ENCODE data around the gene EXD3. TPM values are rescaled to one million over a fixed set of nuclear protein-coding genes. Genes with fewer than 3 reads are reported as not detected.

The EXD3 gene
- total and polyA plus RNA-seq, 2 donors = 3.4 to 16.8 TPM

DNA sequence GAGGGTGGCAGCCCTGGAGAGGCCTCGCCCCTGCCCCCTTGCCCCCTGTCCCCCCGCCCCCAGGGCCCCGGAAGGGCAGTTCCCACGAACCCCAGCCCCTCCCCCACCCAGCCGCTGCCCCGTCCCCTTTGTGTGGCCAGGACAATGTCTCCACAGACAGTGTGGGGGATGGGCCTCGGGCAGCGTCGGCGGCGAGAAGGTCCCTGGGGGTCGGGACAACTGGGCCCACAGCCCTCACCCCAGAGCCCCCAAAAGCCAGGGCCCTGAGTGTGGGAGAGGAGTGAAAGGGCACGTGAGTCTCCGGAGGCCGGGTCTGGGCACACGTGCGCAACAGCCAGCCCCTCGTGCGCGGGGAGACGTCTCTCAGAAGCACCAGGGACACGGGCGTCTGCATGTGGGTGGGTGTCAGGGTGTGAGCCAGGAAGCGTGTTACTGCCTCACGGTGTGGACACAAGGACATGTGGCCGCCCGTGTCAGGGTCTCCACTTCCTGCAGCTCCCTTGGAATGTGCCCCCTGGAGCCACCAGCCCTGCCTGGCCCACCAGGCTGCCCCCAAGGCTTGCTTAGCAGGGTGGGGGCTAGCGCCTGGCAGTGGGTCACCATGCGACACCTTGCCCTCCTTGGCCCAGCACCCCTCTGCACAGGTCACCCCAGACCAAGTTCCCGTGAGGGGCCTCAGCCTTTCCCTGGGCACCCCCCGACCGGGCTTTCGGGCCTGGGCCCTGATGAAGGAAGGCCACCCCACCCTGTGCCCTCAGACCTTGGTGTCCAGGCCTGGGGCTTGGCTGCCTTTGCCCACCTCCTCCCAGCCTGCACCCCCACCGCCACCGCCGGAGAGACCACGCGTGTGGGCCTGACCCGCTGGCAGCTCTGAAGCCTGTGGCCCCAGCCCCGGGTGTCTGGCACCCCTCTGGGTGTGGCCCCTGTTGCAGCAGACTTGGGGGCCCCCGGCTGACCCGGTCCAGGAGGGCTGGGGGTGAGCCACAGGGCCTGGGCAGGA, 108.1 kb downstream of the EXD3 start:
- Histone ChIP-seq H3K27me3 (ENCODE audit: control insufficient read depth in 2 of 2, insufficient read depth in 1 of 2, low read length in 1 of 2) (peaks cover 26% of the 10 kb centered on the region in 2 donors), H3K9me3 (ENCODE audit: control insufficient read depth in 2 of 2, insufficient read depth in 1 of 2, low read length in 1 of 2) (no peaks in the 10 kb centered on the region), H3K36me3 (ENCODE audit: control insufficient read depth in 2 of 2, insufficient read depth in 2 of 2, low read length in 1 of 2) (no peaks in the 10 kb centered on the region), H3K27ac (ENCODE audit: low read depth in 1 of 2, low read length in 1 of 2) (no peak overlapping the region), H3K4me1 (ENCODE audit: control insufficient read depth in 2 of 2, insufficient read depth in 2 of 2, low read length in 2 of 2) (peaks cover 3 to 69% of the 10 kb centered on the region in 2 donors), H3K4me3 (ENCODE audit: low read length in 2 of 2) (no peak overlapping the region)
- 94% methylated on average over 42 of the region's 42 CpGs for WGBS
- no peak for DNase-seq (ENCODE audit: low read depth in 6 of 9, low spot score in 9 of 9)

DNA sequence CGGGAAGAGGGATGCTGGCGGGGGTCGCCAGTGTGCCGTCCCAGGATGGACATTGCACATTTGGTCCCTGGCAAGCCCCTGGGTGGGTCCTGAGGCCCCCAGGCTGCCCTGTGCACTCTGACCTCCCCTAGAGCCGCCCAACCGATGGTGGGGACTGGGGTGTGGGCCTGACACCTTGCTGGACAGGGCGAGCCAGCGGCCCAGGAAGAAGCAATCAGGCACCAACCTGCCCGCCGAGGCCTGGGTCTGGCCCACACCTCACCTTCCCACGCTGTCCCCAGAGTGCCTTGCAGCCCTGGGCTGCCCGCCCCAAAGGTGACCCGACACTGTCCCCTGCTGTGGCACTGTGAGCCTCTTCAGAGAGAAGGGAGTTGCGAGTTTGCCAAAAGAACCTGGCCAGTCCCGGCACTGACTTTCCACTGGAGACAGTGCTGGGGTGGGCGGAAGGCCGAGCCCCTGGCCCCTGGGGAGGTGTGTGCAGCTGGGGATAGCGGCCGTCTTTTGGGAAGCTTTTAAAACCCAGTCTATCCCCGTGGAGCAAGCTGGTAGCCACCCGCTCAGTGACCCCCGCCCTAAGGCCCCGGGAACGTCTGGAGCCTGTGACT, 108.9 kb downstream of the EXD3 start:
- no peaks in the 10 kb centered on the region for H3K36me3 ChIP-seq (ENCODE audit: control insufficient read depth in 2 of 2, insufficient read depth in 2 of 2, low read length in 1 of 2)
- no peak for DNase-seq (ENCODE audit: low read depth in 6 of 9, low spot score in 9 of 9)
- no peaks in the 10 kb centered on the region for H3K9me3 ChIP-seq (ENCODE audit: control insufficient read depth in 2 of 2, insufficient read depth in 1 of 2, low read length in 1 of 2)
- WGBS = 97% methylated on average over 24 of the region's 24 CpGs
- H3K4me1 ChIP-seq (ENCODE audit: control insufficient read depth in 2 of 2, insufficient read depth in 2 of 2, low read length in 2 of 2) = peaks cover 3 to 63% of the 10 kb centered on the region in 2 donors
- H3K27me3 ChIP-seq (ENCODE audit: control insufficient read depth in 2 of 2, insufficient read depth in 1 of 2, low read length in 1 of 2) = peaks cover 26 to 29% of the 10 kb centered on the region in 2 donors
- H3K4me3 ChIP-seq (ENCODE audit: low read length in 2 of 2) = no peak overlapping the region
- no peak overlapping the region for H3K27ac ChIP-seq (ENCODE audit: low read depth in 1 of 2, low read length in 1 of 2)

DNA sequence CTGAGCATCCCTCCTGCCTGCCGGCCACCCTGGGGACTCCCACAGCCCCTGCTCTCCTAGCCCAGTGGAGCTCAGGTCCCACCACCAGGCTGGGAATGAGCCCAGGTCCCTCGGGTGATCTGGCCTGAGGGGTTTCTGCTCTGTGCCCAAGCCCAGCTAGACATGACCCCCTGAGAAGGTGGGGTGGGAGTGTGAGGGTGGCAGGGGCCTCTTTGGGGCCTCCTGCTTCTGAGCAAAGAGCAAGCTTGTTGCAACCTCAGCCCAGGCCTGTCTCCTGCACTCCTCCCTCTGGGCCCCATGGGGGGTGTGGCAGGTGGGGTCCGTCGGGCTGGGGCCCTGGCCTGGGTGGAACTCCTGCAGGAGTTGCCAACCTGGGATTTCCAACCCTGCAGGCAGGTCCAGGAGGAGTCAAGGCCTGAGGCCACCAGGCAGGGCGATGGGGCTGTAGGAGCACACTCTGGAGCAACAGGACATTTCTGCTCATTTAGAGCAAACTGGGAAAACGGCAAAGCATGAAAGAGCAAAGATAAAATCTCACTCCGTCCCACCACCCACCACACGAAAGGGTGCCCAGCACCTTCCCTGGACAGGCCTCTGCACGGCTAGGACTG, 109.5 kb downstream of the EXD3 start:
- H3K27ac ChIP-seq (ENCODE audit: low read depth in 1 of 2, low read length in 1 of 2) = no peak overlapping the region
- DNase-seq (ENCODE audit: low read depth in 6 of 9, low spot score in 9 of 9) = no peak

DNA sequence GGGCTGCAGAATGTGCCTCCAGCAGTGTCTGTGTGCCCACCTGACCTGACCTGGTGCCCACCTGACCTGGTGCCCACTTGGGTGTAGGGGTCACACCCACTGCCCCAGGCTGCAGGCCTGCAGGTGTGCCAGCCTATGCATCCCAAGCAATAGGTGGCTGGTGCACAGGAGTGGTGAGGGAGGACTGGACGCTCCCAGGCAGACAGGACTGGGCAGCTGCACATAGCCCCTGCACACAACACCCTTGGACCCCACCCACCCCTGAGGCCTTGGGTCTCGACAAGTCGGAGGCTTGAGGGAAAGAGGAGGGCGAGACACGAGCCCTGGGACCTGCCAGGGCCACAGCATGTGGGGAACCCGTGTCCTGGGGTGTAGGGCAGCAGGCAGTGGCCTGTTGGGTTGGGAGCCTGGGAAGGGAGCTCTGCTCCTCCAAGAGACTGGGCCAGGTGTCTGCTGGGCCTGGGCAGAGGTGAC, 110.1 kb downstream of the EXD3 start:
- H3K4me3 ChIP-seq (ENCODE audit: low read length in 2 of 2) = no peak overlapping the region
- no peaks in the 10 kb centered on the region for H3K36me3 ChIP-seq (ENCODE audit: control insufficient read depth in 2 of 2, insufficient read depth in 2 of 2, low read length in 1 of 2)
- no peak overlapping the region for H3K27ac ChIP-seq (ENCODE audit: low read depth in 1 of 2, low read length in 1 of 2)
- no peak for DNase-seq (ENCODE audit: low read depth in 6 of 9, low spot score in 9 of 9)
- H3K27me3 ChIP-seq (ENCODE audit: control insufficient read depth in 2 of 2, insufficient read depth in 1 of 2, low read length in 1 of 2) = peaks cover 25 to 35% of the 10 kb centered on the region in 2 donors
- WGBS = 95% methylated on average over 6 of the region's 6 CpGs
- H3K9me3 ChIP-seq (ENCODE audit: control insufficient read depth in 2 of 2, insufficient read depth in 1 of 2, low read length in 1 of 2) = no peaks in the 10 kb centered on the region
- peaks cover 3 to 61% of the 10 kb centered on the region in 2 donors for H3K4me1 ChIP-seq (ENCODE audit: control insufficient read depth in 2 of 2, insufficient read depth in 2 of 2, low read length in 2 of 2)

More for the DNA sequence above, 109.5 kb downstream of the EXD3 start:
- no peaks in the 10 kb centered on the region for H3K9me3 ChIP-seq (ENCODE audit: control insufficient read depth in 2 of 2, insufficient read depth in 1 of 2, low read length in 1 of 2)
- H3K4me3 ChIP-seq (ENCODE audit: low read length in 2 of 2) = no peak overlapping the region
- WGBS = 79% methylated on average over 9 of the region's 9 CpGs
- H3K36me3 ChIP-seq (ENCODE audit: control insufficient read depth in 2 of 2, insufficient read depth in 2 of 2, low read length in 1 of 2) = no peaks in the 10 kb centered on the region
- peaks cover 3 to 61% of the 10 kb centered on the region in 2 donors for H3K4me1 ChIP-seq (ENCODE audit: control insufficient read depth in 2 of 2, insufficient read depth in 2 of 2, low read length in 2 of 2)
- peaks cover 26 to 30% of the 10 kb centered on the region in 2 donors for H3K27me3 ChIP-seq (ENCODE audit: control insufficient read depth in 2 of 2, insufficient read depth in 1 of 2, low read length in 1 of 2)

DNA sequence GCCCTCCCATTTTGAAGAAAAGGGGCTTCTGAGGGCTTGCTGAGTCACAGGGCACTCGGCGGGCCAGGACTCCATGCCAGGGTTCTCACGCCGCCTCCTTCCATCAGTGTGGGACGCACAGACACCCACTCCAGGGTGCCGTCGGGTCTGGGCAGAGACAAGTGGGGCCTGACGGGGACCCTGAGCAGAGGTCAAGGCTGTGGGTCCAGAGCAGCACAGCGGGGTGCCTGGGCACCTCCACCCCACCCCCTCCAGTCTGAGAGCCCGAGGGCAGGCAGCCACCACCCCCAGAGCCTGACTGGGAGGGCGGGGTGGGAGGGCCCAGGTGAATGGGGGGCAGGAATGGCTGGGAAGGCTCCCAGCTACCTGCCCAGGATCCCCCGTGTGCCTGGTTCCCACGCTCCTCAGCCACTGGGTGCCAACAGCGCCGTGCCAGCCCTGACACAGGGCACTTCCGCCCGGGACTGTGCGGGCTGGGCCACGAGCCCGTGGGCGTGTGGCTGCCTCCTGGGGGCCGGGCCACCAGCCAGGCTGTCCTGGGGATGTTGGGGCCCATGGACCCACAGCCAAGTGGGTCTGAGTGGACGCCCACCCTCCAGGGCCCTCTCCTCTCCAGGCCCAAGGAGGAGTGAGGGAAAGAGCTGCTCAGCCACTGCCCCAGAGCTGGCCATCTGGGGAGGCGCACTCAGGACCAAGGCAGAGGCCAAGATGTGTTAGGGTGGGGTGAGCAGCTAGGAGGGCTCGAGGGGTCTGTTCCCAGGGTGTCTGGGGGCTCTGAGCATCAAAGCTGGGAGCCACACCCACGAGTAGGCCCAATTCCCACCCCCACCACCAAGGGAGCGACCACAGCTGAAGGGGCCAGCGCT, 110.7 kb downstream of the EXD3 start:
- DNase-seq (ENCODE audit: low read depth in 6 of 9, low spot score in 9 of 9) = no peak
- Histone ChIP-seq H3K36me3 (ENCODE audit: control insufficient read depth in 2 of 2, insufficient read depth in 2 of 2, low read length in 1 of 2) (no peaks in the 10 kb centered on the region), H3K9me3 (ENCODE audit: control insufficient read depth in 2 of 2, insufficient read depth in 1 of 2, low read length in 1 of 2) (no peaks in the 10 kb centered on the region), H3K4me1 (ENCODE audit: control insufficient read depth in 2 of 2, insufficient read depth in 2 of 2, low read length in 2 of 2) (peaks cover 3 to 66% of the 10 kb centered on the region in 2 donors), H3K4me3 (ENCODE audit: low read length in 2 of 2) (no peak overlapping the region), H3K27me3 (ENCODE audit: control insufficient read depth in 2 of 2, insufficient read depth in 1 of 2, low read length in 1 of 2) (peaks cover 21 to 37% of the 10 kb centered on the region in 2 donors), H3K27ac (ENCODE audit: low read depth in 1 of 2, low read length in 1 of 2) (peak overlapping the region in 1 of 2 donors; percentile 20)
- WGBS = 86% methylated on average over 28 of the region's 28 CpGs

DNA sequence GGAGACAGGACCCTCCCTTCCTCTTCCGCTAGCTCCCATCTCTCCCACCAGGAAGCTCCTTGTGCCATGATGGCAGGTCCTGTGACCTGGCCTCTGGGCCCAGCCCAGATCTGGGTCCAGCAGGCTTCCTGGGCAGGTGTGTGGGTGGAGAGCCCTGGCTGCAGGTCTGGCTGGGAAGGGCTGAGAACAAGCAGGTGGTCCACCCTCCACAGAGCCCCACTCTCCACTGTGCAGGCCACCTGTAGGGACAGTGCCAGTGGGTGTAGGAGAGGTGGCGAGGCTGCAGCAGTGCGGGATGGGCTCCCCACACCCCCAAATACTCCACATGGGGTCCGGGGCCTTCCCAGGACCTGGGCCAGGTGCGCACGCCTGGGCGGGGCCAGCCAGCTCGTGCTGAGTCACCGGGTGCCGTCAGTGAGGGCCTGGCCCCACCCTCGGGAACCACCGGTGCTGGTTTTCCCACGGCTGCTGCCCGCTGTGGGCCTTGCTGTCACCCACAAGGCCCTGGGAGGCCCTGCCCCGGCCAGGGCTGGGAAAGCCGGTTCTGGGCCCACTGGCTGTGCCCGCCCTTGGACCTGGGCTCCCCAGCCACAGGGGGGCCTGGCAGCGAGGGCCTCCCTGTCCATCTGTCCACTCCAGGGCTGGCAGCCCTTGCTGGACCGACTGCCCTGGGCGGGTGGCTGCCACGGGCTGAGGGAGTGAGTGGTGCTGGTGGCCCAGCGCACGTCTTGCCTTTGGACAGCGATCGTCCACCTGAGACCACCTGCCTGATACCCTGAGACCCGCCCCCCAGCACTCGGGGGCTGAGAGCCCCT, 111.6 kb downstream of the EXD3 start:
- Histone ChIP-seq H3K4me1 (ENCODE audit: control insufficient read depth in 2 of 2, insufficient read depth in 2 of 2, low read length in 2 of 2) (peaks cover 3 to 66% of the 10 kb centered on the region in 2 donors), H3K27ac (ENCODE audit: low read depth in 1 of 2, low read length in 1 of 2) (peak overlapping the region; percentile 17 to 20), H3K36me3 (ENCODE audit: control insufficient read depth in 2 of 2, insufficient read depth in 2 of 2, low read length in 1 of 2) (no peaks in the 10 kb centered on the region), H3K4me3 (ENCODE audit: low read length in 2 of 2) (no peak overlapping the region), H3K9me3 (ENCODE audit: control insufficient read depth in 2 of 2, insufficient read depth in 1 of 2, low read length in 1 of 2) (no peaks in the 10 kb centered on the region), H3K27me3 (ENCODE audit: control insufficient read depth in 2 of 2, insufficient read depth in 1 of 2, low read length in 1 of 2) (peaks cover 23 to 37% of the 10 kb centered on the region in 2 donors)
- WGBS = 51% methylated on average over 27 of the region's 27 CpGs
- DNase-seq (ENCODE audit: low read depth in 6 of 9, low spot score in 9 of 9) = no peak

DNA sequence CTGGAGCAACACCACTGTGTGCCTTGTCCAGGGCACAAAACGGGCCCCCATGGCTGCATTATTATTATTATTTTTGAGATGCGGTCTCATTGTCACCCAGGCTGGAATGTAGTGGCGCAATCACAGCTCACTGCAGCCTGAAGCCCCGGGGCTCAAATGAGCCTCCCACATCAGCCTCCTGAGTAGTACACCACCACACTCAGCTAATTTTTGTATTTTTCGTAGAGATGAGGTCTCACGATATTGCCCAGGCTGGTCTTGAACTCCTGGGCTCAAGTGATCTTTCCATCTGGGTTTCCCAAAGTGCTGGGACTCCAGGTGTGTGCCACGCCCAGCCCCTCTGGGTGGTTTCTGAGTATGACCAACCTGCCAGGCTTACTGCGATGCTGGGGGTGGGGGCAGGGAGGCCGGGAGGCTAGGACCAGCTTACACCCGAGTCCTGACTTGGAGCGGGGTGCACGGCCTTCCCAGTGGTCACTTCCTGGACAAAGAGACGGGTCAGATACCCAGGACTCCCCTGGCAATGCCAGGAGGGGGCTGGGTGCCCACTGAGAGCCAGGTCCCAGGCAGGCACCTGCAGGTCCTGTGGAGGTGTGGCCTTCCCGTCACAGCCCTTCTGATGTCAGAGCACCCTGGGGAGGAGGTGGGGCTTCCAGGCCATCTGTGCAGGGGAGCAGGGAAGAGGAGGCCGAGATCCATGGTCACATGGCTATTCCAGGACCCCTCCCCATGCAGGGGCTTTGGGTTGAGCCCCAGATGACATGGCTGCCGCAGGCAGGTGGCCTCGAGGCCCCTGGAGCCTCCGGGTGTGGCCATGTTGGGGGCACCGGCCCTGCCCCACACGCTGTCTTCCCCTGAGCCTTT, 112.5 kb downstream of the EXD3 start:
- H3K4me3 ChIP-seq (ENCODE audit: low read length in 2 of 2) = no peak overlapping the region
- H3K27ac ChIP-seq (ENCODE audit: low read depth in 1 of 2, low read length in 1 of 2) = no peak overlapping the region
- peaks cover 22 to 41% of the 10 kb centered on the region in 2 donors for H3K27me3 ChIP-seq (ENCODE audit: control insufficient read depth in 2 of 2, insufficient read depth in 1 of 2, low read length in 1 of 2)
- H3K4me1 ChIP-seq (ENCODE audit: control insufficient read depth in 2 of 2, insufficient read depth in 2 of 2, low read length in 2 of 2) = peaks cover 0 to 70% of the 10 kb centered on the region in 2 donors
- no peak for DNase-seq (ENCODE audit: low read depth in 6 of 9, low spot score in 9 of 9)
- no peaks in the 10 kb centered on the region for H3K9me3 ChIP-seq (ENCODE audit: control insufficient read depth in 2 of 2, insufficient read depth in 1 of 2, low read length in 1 of 2)
- H3K36me3 ChIP-seq (ENCODE audit: control insufficient read depth in 2 of 2, insufficient read depth in 2 of 2, low read length in 1 of 2) = no peaks in the 10 kb centered on the region
- WGBS = 90% methylated on average over 20 of the region's 20 CpGs
